Head of caudate nucleus (tissue), 42 donors: ENCODE data around the gene ERC1.
"Not testable (repeated sequence)": the region's sequence is repeated elsewhere in the genome, so short reads cannot be mapped to it uniquely, and the experiment has no call there.

Source experiments
- DNase-seq, 42 donors: peaks; one replicate each; pipeline versions ENCODE4 v3.0.0 to v3.0.0-alpha.2; 2020 to 2021; ENCODE audit warnings: mixed read lengths in 7 of 42
- intact Hi-C: fragments of 100-400 bp; cut with DNase I; formaldehyde crosslinking; loops from one replicate; pipeline ENCODE4 v1.15.0; 2022

ERC1 gene

DNA sequence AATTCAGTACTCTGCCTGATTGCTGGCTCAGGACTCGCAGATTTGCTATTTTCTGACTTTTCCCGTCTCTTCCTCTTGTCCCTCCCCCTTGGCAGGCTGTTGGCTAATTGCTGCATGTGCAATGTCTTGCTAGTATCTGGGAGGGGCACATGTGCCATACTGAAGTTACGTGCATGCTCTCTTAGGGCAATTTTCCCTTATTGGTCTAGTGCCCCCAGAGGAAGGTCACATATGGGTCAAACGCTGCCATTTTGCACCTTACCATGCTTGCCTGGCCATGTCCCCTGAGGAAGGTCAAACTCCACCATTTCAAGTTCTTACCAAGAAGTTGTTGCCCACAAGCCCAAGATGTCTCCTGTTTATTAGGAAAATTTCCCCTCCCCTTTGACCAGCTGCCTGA lies 13.9 kb upstream of the ERC1 start:
- intact Hi-C loops = no loop called here

DNA sequence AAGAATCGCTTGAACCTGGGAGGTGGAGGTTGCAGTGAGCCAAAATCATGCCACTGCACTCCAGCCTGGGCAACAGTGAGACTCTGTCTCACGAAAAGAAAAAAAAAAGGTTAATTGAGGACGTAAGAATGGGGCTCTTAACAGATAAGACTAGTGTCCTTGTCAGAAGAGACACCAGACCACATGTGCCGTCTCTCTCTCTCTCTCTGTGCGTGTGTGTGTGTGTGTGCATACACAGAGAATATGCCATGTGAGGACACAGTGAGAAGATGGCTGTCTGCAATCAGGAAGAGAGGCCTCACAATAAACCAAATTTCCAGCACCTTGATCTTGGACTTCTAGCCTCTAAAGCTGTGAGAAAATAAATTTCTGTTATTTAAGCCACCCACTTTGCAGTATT lies 11.7 kb upstream of the ERC1 start:
- DNase-seq = no peak
- intact Hi-C loops = no loop called here

More for the DNA sequence above, 13.9 kb upstream of the ERC1 start:
- no peak for DNase-seq

DNA sequence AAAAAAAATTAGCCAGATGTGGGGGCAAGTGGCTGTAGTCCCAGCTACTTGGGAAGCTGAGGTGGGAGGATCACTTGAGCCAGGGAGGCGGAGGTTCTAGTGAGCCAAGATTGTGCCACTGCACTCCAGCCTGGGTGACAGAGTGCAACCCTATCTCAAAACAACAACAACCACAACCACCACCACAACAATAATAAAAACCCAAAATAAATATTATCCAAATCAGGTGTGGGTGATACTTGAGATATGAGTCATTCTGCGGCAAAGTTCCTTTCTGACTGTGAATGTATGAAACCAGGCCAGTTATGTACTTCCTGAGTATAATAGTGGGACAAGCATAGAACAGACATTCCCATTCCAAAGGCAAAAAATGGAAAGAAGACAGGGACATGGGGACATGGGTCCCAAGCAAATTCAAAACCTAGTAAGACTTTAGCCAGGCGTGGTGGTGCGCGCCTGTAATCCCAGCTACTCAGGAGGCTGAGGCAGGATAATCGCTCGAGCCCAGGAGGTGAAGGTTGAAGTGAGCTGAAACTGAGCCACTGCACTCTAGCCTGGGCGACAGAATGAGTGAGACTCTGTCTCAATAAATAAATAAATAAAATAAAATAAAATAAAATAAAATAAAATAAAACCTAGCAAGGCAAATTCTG lies 9.7 kb upstream of the ERC1 start:
- intact Hi-C loops = no loop called here
- no peak for DNase-seq

DNA sequence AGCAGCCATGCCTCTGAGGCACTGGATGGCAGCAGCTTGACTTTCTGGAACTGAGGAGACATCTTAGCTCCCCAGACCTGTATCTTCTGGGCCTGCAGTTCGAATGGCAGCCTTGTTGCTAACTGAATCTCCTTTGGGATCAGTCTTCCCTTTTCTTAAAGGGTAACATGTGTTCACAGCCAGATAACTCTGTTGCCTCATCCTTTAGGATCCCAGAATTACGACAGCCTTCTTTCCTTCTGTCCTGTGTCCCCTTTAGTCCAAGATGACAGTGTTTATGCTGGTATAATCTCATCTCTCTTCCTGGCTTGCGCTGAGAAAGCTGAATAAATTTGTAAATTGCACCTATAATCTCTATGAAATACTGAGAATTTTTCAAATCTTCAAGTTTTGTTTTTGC lies 9.1 kb upstream of the ERC1 start:
- intact Hi-C loops = no loop called here
- no peak for DNase-seq

GRCh38 chr12:988646-989045 lies 2.4 kb upstream of the ERC1 start:
- intact Hi-C loops = no loop called here
- DNase-seq = no peak

DNA sequence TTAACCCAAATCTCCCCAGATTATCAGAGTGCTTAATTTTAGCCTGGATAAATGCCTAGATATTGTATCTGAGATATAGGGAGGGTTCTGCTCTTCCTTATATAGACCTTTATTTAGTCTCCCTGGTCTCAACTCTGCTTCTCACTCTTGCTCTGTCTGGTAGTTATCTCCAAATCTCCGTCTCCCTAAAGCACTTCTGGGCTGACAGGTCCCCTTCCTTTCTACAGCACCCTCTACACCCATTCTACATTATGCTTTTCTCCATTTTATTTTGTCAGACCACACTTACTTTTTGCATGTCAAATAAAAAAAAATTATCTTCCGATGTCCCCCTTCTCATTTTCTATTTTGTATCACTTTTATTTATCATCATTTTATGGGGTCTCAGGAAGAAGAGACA lies 2.0 kb upstream of the ERC1 start:
- no peak for DNase-seq
- intact Hi-C loops = no loop called here

GRCh38 chr12:989751-990660 lies 1.0 kb upstream of the ERC1 start:
- intact Hi-C loops = loop anchor here (5.0 to 10.0 kb wide), 2 partner anchors 43 to 105 kb away; partner anchors contain the start of gene RAD52
- peak; percentile 20 to 82 (median 58) for DNase-seq

DNA sequence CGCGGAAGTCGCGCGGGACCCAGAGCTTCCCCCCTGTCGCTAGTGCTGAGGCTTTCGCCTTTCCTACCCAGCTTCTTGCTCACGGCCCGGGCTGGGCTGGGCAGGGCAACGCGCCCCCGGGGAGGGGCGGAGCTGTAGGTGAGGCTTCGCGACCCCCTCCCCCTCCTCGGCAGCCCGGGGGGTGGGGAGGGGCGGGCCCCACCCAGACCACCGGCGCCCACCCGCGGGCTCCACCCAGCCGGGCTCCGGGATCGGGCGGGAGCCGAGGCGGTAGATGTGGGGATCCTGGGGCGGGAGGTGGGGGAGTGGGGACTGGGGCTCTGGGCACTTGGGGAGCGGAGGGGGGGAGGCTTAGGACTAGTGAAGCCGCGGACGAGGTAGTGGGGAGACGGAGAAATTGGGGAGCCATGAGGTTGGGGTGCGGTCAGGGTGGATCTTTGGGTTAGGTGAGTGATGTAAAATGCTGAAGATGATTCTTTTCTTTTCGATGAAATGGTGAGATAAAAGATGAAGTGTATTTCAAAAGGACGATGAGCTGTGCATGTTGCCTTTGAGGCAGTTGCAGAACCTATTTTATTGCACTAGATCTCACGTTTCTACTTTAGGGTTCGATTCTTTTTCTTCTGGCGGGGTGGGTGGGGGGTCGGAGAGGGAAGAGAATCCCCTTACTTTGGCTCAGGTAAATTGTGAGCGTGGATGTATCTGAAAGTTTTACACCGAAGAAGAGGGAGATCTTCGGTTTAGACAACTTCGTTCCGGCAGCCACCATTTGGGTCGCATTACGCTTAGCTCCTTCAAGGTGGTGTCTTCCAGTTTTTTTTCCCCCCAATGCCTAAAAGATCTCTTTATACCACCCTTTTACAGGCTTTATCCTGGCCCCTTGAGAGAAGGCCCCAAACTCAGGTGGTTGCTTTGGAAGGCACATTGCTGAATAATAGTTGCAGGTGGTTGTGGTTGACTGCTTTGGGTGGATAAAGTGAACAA lies 619 bp downstream of the ERC1 start:
- intact Hi-C loops = loop anchor here (5.0 to 10.0 kb wide), 2 partner anchors 44 to 103 kb away; partner anchors contain the start of gene RAD52
- peak in 15 of 42 donors; percentile 9 to 64 (median 18) for DNase-seq

GRCh38 chr12:992647-993046 lies 1.6 kb downstream of the ERC1 start:
- intact Hi-C loops = loop anchor here (5.0 to 10.0 kb wide), 2 partner anchors 45 to 102 kb away; partner anchors contain the start of gene RAD52
- no peak for DNase-seq

DNA sequence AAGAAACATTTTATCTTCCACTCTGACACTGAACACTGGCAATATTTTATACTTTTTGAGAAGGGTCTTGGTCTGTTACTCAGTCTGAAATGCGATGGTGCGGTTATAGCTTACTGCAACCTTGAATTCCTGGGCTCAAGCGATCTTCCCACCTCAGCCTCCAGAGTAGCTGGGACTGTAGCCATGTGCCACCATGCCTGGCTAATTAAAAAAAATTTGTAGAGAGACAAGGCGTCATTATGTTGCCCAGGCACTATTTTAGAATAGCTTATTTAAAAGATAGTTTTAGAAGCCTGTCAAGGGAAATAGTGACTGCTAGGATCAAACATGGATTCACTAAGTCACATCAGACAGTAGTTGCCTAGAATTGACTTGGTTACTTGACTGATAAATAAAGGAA lies 5.9 kb downstream of the ERC1 start:
- DNase-seq = no peak
- intact Hi-C loops = loop anchor here (10.0 kb wide), 1 partner anchor 98 kb away; no protein-coding TSS in a partner anchor

GRCh38 chr12:997505-997904 lies 6.5 kb downstream of the ERC1 start:
- no peak for DNase-seq
- intact Hi-C loops = loop anchor here (10.0 kb wide), 1 partner anchor 97 kb away; no protein-coding TSS in a partner anchor

DNA sequence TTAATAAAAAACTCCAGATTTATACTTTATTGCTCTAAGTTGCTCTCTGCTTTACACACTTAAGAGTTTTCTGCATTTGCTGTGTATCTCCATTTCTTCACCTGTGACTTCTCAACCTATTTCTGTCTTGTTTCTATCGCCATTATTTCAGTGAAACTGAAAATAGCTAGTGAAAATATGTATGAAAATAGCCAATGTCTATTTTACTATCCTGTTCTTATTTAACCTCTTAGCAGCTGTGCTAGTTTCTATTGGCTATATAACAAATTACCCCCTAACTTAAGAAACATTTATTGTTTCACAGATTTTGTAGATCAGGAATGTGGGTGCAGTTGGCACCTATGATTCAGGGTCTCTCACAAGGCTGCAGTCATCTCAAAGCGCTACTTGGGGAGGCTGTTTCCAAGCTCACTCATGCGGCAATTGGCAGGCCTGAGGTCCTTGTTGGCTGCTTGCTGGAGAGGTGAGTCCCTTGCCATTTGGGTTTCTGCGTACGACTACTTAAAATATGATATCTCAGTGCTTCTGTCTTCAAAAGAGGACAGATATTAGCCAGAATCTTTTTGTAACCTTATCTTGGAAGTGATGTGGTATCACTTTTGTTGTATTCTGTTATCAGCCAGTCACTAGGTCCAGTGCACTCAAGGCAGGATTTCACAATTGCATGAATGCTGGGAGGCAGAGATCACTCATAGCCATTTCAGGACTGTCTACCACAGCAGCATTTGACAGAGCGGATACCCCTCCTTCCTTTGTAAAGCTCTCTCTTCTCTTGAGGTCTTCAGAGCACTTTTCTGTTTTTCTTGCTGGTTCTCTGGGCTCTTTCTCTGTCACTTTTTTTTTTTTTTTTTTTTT lies 7.2 kb downstream of the ERC1 start:
- intact Hi-C loops = loop anchor here (10.0 kb wide), 1 partner anchor 97 kb away; no protein-coding TSS in a partner anchor

GRCh38 chr12:999736-1000135 lies 8.7 kb downstream of the ERC1 start:
- intact Hi-C loops = loop anchor here (10.0 kb wide), 1 partner anchor 95 kb away; no protein-coding TSS in a partner anchor
- DNase-seq = not testable (repeated sequence)

More for the DNA sequence above, 7.2 kb downstream of the ERC1 start:
- DNase-seq = no peak

DNA sequence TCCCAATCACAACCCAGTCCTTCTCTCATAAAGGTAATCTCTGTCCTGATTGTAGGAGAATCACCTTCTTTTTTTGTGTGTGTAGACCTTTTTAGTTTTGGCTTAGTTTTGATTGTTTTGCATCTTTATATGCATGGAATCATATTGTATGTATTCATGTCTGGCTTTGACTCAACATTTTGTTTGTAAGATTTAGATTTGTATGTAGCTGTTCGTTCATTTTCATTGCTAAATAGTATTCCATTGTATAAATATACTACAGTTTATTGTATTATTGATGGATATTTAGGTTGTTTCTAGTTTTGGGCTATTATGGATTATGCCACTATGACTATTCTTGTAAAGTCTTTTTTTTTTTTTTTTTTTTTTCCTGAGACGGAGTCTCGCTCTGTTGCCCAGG lies 10.5 kb downstream of the ERC1 start:
- intact Hi-C loops = no loop called here
- DNase-seq = no peak

GRCh38 chr12:1003600-1004271 lies 12.7 kb downstream of the ERC1 start:
- no peak for DNase-seq
- intact Hi-C loops = no loop called here

DNA sequence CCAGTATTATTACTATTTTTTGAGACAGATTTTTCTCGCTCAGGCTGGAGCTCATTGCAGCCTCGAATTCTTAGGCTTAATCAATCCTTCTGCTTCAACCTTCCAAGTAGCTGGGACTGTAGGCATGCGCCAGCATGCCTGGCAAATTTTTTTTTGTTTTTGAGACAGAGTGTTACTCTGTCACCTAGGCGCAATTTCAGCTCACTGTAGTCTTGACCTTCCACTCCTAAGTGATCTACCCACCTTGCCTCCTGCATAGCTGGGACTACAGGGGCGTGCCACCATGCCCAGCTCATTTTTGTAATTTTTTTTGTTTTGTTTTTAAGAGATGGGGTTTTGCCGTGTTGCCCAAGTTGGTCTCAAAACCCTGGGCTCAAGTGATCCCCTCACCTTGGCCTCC lies 15.2 kb downstream of the ERC1 start:
- DNase-seq = no peak
- intact Hi-C loops = no loop called here

DNA sequence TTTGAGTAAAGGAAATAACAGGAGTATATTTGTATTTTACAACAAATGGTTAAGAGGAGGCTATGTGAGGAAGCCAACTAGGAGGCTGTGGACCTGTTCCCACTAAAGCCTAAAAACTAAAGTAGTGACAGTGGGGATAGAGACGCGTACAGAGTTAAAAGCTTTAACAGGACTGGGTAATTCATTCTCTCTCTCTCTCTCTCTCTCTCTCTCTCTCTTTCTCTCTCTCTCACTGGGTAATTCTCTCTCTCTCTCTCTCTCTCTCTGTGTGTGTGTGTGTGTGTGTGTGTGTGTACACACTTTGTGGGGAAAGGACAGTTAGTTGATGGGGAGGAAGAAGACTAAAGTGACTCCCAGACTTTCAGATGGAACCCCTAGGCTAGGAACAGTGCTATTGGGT lies 16.3 kb downstream of the ERC1 start:
- intact Hi-C loops = no loop called here
- no peak for DNase-seq
